ENCODE results near the gene RGS14. TPM values are rescaled to one million over a fixed set of nuclear protein-coding genes. Genes with fewer than 3 reads are reported as not detected.

The RGS14 gene
- total and polyA plus RNA-seq, 2 donors (not counting 3 experiments of a cell fraction or from before 2014, with no cell fraction given) = 4.3 to 7.3 TPM

DNA sequence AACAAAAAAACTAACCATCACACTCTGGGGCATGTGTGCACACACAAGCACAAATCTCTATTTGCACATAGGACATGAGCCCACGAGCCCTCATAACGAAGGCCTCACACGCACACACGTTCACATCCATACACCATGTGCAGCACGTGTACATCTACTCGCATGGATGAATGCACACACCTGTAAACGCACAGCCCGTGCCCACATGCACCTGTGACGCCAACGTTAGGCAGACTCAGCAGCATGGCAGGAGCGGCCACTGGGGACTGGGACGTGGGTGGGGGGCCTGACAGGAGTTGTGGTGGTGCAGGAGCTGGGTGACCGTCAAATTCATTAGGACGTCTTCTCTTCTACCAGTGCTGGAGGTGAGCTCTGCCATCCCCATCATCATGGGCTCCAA is 29.7 kb downstream of the RGS14 start:
- TF ChIP-seq EZH2 (IDR thresholded peaks at IDR 0.05; ENCODE audit: borderline replicate concordance, low read depth, low read length, severe bottlenecking) (no peak), JUN (IDR thresholded peaks at IDR 0.05; ENCODE audit: borderline replicate concordance, insufficient read depth, insufficient read length, low read depth) (no peak), GATA2 (IDR thresholded peaks at IDR 0.05; ENCODE audit: insufficient read depth, insufficient read length, low read depth, low read length) (no peak), POLR2AphosphoS5 (IDR thresholded peaks at IDR 0.05; ENCODE audit: insufficient read depth, low read depth, low read length) (no peak), MAX (IDR thresholded peaks at IDR 0.05; ENCODE audit: insufficient read depth, insufficient read length) (no peak), FOS (IDR thresholded peaks at IDR 0.05; ENCODE audit: borderline replicate concordance, insufficient read depth, low read length) (no peak), CTCF (IDR thresholded peaks at IDR 0.05; ENCODE audit: extremely low read depth in 1 of 2, insufficient read depth in 1 of 2, low read depth in 1 of 2, low read length in 2 of 2) (no peak), MYC (IDR thresholded peaks at IDR 0.05; ENCODE audit: low read depth, low read length) (no peak), POLR2A (IDR thresholded peaks at IDR 0.05; ENCODE audit: low read depth, low read length) (no peak)
- BruUV-seq (replicated peaks) = no TSS peak
- dilution Hi-C loops (cut with MboI; ENCODE audit: extremely low pct_ligation_motif_present, low sequenced_read_pairs) = no loop called here

More for the DNA sequence above, 29.7 kb downstream of the RGS14 start:
- POLR2A ChIA-PET = no interaction called here
- no peaks in the 10 kb centered on the region for H4K20me1 ChIP-seq (replicated peaks; ENCODE audit: control insufficient read depth, extremely low read depth, insufficient read depth, low read length)
- intact Hi-C loops (cut with micrococcal nuclease) = no loop called here
- no peak overlapping the region for H3K9ac ChIP-seq (replicated peaks; ENCODE audit: extremely low read depth, insufficient read depth, low read length)
- CTCF ChIA-PET = interaction anchor here (1.1 to 4.2 kb wide), 3 partner anchors 15 to 17 kb away, joined by 4 to 138 read pairs (median 7); partner anchors contain the start of gene PFN3
- H3K9me1 ChIP-seq (replicated peaks; ENCODE audit: control insufficient read depth, extremely low read depth, insufficient read depth, low read length) = no peaks in the 10 kb centered on the region
- H2AFZ ChIP-seq (ENCODE audit: low read depth, low read length) = no peak overlapping the region
- H3K9me3 ChIP-seq (replicated peaks; ENCODE audit: control insufficient read depth, insufficient read depth, low read length) = no peaks in the 10 kb centered on the region
- H3K4me1 ChIP-seq (ENCODE audit: control insufficient read depth, extremely low read depth, insufficient read depth, low read length) = no peaks in the 10 kb centered on the region
- H3K36me3 ChIP-seq (ENCODE audit: control insufficient read depth in 2 of 2, extremely low read depth in 1 of 2, insufficient read depth in 2 of 2, low read length in 2 of 2) = no peaks in the 10 kb centered on the region
- no peak overlapping the region for H3K4me2 ChIP-seq (ENCODE audit: insufficient read depth, low read length)
- no peak overlapping the region for H3K4me3 ChIP-seq (replicated peaks in 1 of 3; ENCODE audit: insufficient read depth in 1 of 3, low read depth in 1 of 3, low read length in 3 of 3)
- no peak for FAIRE-seq
- no peak for DNase-seq (ENCODE audit: low read depth, low spot score)
- H3K79me2 ChIP-seq (ENCODE audit: control insufficient read depth, insufficient read depth, low read length) = no peaks in the 10 kb centered on the region
- H3K27ac ChIP-seq (ENCODE audit: insufficient read depth, low read depth, low read length) = no peak overlapping the region
- peaks cover 0 to 4% of the 10 kb centered on the region in 2 experiments for H3K27me3 ChIP-seq (ENCODE audit: control insufficient read depth in 2 of 2, insufficient read depth in 2 of 2, low read length in 2 of 2)
